Body of pancreas (tissue), 4 donors: ENCODE results near the gene FSTL1.

Experiments used
- POLR2A ChIP-seq, 3 donors: fragments of 450-650 bp; IDR thresholded peaks; one replicate each; pipeline ENCODE4 v1.6.1; 2016; ENCODE audit warnings: antibody characterized with exemption in 3 of 3, mild to moderate bottlenecking in 2 of 3
- TF ChIP-seq, protein P1 (sequence below), 7 experiments: fragments of 450-650 bp in 4 of 7; fragments of 200-600 bp in 3 of 7; sonication (generic) in 3 of 7; IDR thresholded peaks; one replicate each; pipeline ENCODE4 v1.5.1; 2016 to 2019; ENCODE audit warnings: antibody characterized with exemption in 7 of 7

DNA sequence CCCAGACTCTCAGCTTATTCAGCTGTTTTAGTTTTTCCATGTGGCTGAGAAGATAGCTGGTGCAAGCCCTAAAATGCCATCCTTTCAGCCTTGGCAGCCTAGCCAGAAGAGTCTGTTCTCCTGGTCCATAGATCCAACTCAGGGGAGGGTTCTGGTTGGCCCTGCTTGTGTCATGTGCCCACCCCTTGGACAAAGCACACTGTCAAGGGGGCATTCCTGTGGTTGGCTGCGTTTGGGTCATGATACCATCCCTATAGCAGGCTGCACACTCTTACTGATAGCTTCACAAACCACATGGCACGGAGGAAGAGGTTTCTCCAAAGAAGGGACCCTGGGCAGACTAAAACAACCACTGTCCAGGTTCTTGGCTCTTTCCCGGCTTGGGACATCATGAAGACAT, 8.4 kb upstream of the FSTL1 start:
- TF ChIP-seq, protein P1, sequence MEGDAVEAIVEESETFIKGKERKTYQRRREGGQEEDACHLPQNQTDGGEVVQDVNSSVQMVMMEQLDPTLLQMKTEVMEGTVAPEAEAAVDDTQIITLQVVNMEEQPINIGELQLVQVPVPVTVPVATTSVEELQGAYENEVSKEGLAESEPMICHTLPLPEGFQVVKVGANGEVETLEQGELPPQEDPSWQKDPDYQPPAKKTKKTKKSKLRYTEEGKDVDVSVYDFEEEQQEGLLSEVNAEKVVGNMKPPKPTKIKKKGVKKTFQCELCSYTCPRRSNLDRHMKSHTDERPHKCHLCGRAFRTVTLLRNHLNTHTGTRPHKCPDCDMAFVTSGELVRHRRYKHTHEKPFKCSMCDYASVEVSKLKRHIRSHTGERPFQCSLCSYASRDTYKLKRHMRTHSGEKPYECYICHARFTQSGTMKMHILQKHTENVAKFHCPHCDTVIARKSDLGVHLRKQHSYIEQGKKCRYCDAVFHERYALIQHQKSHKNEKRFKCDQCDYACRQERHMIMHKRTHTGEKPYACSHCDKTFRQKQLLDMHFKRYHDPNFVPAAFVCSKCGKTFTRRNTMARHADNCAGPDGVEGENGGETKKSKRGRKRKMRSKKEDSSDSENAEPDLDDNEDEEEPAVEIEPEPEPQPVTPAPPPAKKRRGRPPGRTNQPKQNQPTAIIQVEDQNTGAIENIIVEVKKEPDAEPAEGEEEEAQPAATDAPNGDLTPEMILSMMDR (IDR thresholded peaks at IDR 0.05) = no peak
- no peak for TF ChIP-seq POLR2A (IDR thresholded peaks at IDR 0.05)
